PC-3 (cell line): Measurements from ENCODE around the gene RPL6. TPM values are rescaled to one million over a fixed set of nuclear protein-coding genes. Genes with fewer than 3 reads are reported as not detected.
"Not testable (repeated sequence)": the region's sequence is repeated elsewhere in the genome, so short reads cannot be mapped to it uniquely, and the experiment has no call there.

Experiments
- ATAC-seq: fragments of 200-7000 bp; cut with Tn5 transposase; 2 replicates; pipeline ENCODE4 v1.9.1; 2020; ENCODE audit warnings: mild to moderate bottlenecking, moderate library complexity
- BruUV-seq: library from RNA; stranded (reverse); fragments of 400-500 nt; replicated peaks from 2 replicates; lab custom pipeline; 2021; lab: Mats Ljungman, UMichigan
- CTCF ChIA-PET: fragments of 300-600 bp; sonication (Branson Sonifier 250); formaldehyde crosslinking; loops from one replicate; lab custom pipeline; 2022; ENCODE audit warnings: antibody characterized with exemption; lab: Charles Lee
- POLR2A ChIA-PET: fragments of 300-600 bp; sonication (Branson Sonifier 250); formaldehyde crosslinking; loops from one replicate; lab custom pipeline; 2022; ENCODE audit warnings: antibody characterized with exemption; ENCODE audit not compliant: unreplicated experiment; lab: Charles Lee
- DNase-seq: peaks from one replicate; pipeline ENCODE4 v3.0.0-alpha.2; 2015
- H2AFZ ChIP-seq: fragments of 300-600 bp; sonication (generic); 2 replicates; pipeline ENCODE4 v1.6.0; 2016; ENCODE audit warnings: antibody characterized with exemption, low read length
- H3F3A ChIP-seq: fragments of 300-600 bp; sonication (generic); one replicate; pipeline ENCODE4 v1.6.0; 2017; ENCODE audit warnings: antibody characterized with exemption, low read length, control low read depth, mild to moderate bottlenecking; ENCODE audit not compliant: unreplicated experiment
- H3K27ac ChIP-seq: fragments of 300-600 bp; sonication (generic); 2 replicates; pipeline ENCODE4 v1.5.1; 2016; ENCODE audit warnings: mild to moderate bottlenecking, low read length
- H3K27me3 ChIP-seq: fragments of 300-600 bp; sonication (generic); 2 replicates; pipeline ENCODE4 v1.6.1; 2016; ENCODE audit warnings: low read length, mixed read lengths
- H3K36me3 ChIP-seq: fragments of 300-600 bp; sonication (generic); 2 replicates; pipeline ENCODE4 v1.6.1; 2016; ENCODE audit warnings: low read depth, mixed run types, low read length, mixed read lengths
- H3K4me1 ChIP-seq: fragments of 300-600 bp; sonication (generic); 2 replicates; pipeline ENCODE4 v1.5.1; 2016; ENCODE audit warnings: low read length; ENCODE audit not compliant: insufficient read depth
- H3K4me2 ChIP-seq: fragments of 300-600 bp; sonication (generic); 2 replicates; pipeline ENCODE4 v1.6.0; 2016; ENCODE audit warnings: low read length
- H3K4me3 ChIP-seq: fragments of 300-600 bp; sonication (generic); 2 replicates; pipeline ENCODE4 v1.5.1; 2016; ENCODE audit warnings: mild to moderate bottlenecking, low read length, mixed read lengths
- H3K79me2 ChIP-seq: fragments of 300-600 bp; sonication (generic); 2 replicates; pipeline ENCODE4 v1.6.1; 2017; ENCODE audit warnings: low read length, mixed read lengths
- H3K9ac ChIP-seq: fragments of 300-600 bp; sonication (generic); 2 replicates; pipeline ENCODE4 v1.6.0; 2016; ENCODE audit warnings: mild to moderate bottlenecking, low read length
- H3K9me2 ChIP-seq: fragments of 300-600 bp; sonication (generic); replicated peaks from 2 replicates; pipeline ENCODE4 v1.6.1; 2016; ENCODE audit warnings: mixed run types, low read length, mixed read lengths
- H3K9me3 ChIP-seq: fragments of 300-600 bp; sonication (generic); 2 replicates; pipeline ENCODE4 v1.6.1; 2016; ENCODE audit warnings: low read length, mixed read lengths
- H4K20me1 ChIP-seq: fragments of 300-600 bp; sonication (generic); 2 replicates; pipeline ENCODE4 v1.6.1; 2016; ENCODE audit warnings: low read length, mixed read lengths
- CTCF ChIP-seq: fragments of 300-600 bp; sonication (generic); conservative IDR thresholded peaks from 2 replicates; pipeline ENCODE4 v1.5.1; 2017; ENCODE audit warnings: antibody characterized with exemption, low read depth, mild to moderate bottlenecking, low read length
- EZH2 ChIP-seq: fragments of 300-600 bp; sonication (generic); IDR thresholded peaks from one replicate; pipeline ENCODE4 v1.6.1; 2017; ENCODE audit warnings: antibody characterized with exemption, mild to moderate bottlenecking, low read length; ENCODE audit not compliant: unreplicated experiment
- EZH2phosphoT487 ChIP-seq: fragments of 300-600 bp; sonication (generic); IDR thresholded peaks from 2 replicates; pipeline ENCODE4 v1.6.1; 2018; ENCODE audit warnings: mild to moderate bottlenecking, antibody characterized with exemption, low read length, borderline replicate concordance
- intact Hi-C: fragments of 100-400 bp; cut with micrococcal nuclease; formaldehyde crosslinking; loops from 2 replicates; pipeline ENCODE4 v1.9.0; 2023
- total RNA-seq: library from RNA; depleted of rRNA; stranded (reverse); fragments of >200 nt; gene quantifications from 2 replicates; pipeline ENCODE4 v1.2.3, GENCODE V29; 2014

The RPL6 gene
- total RNA-seq, 1 experiment from 2014 or later: 1,509 TPM

GRCh38 chr12:112450725-112451124, 41.3 kb upstream of the RPL6 start:
- H4K20me1 ChIP-seq: no peaks in the 10 kb centered on the region
- H3K9ac ChIP-seq: no peak overlapping the region
- BruUV-seq: no TSS peak
- H3K27ac ChIP-seq: no peak overlapping the region
- H3K36me3 ChIP-seq: peaks cover 46% of the 10 kb centered on the region
- H3F3A ChIP-seq: no peaks in the 10 kb centered on the region
- ATAC-seq (no peak), DNase-seq (no peak)
- no peak overlapping the region for H3K4me3 ChIP-seq
- no peaks in the 10 kb centered on the region for H3K4me1 ChIP-seq
- no peaks in the 10 kb centered on the region for H3K9me3 ChIP-seq
- no peaks in the 10 kb centered on the region for H3K79me2 ChIP-seq
- H3K27me3 ChIP-seq: no peaks in the 10 kb centered on the region
- POLR2A ChIA-PET: no interaction called here
- H2AFZ ChIP-seq: no peak overlapping the region
- no peak for TF ChIP-seq CTCF
- TF ChIP-seq EZH2phosphoT487: no peak
- no peak for TF ChIP-seq EZH2
- no peak overlapping the region for H3K4me2 ChIP-seq
- intact Hi-C loops: no loop called here
- no peaks in the 10 kb centered on the region for H3K9me2 ChIP-seq
- CTCF ChIA-PET: no interaction called here

GRCh38 chr12:112448165-112448564, 38.8 kb upstream of the RPL6 start:
- intact Hi-C loops, POLR2A ChIA-PET: not testable (repeated sequence)

GRCh38 chr12:112447106-112447505, 37.7 kb upstream of the RPL6 start:
- Histone ChIP-seq H3K27ac (no peak overlapping the region), H3K4me1 (no peaks in the 10 kb centered on the region), H2AFZ (no peak overlapping the region), H3K4me3 (no peak overlapping the region), H3K4me2 (no peak overlapping the region), H3K9me2 (no peaks in the 10 kb centered on the region), H3K9ac (no peak overlapping the region), H3K9me3 (no peaks in the 10 kb centered on the region), H3K27me3 (no peaks in the 10 kb centered on the region), H3K79me2 (peaks cover 20% of the 10 kb centered on the region), H4K20me1 (no peaks in the 10 kb centered on the region), H3K36me3 (peaks cover 39% of the 10 kb centered on the region), H3F3A (no peaks in the 10 kb centered on the region)
- DNase-seq (no peak), ATAC-seq (no peak)
- BruUV-seq: no TSS peak
- intact Hi-C loops: no loop called here
- POLR2A ChIA-PET: interaction anchor here (0.6 kb wide), 1 partner anchor 1409 kb away, joined by 3 read pairs; no protein-coding TSS in a partner anchor
- CTCF ChIA-PET: no interaction called here
- TF ChIP-seq EZH2phosphoT487: no peak
- no peak for TF ChIP-seq CTCF
- TF ChIP-seq EZH2: no peak

More at GRCh38 chr12:112448165-112448564, 38.8 kb upstream of the RPL6 start:
- H3F3A ChIP-seq, H4K20me1 ChIP-seq, H3K9me3 ChIP-seq, H3K27ac ChIP-seq, DNase-seq, H3K4me1 ChIP-seq, H3K27me3 ChIP-seq, CTCF ChIA-PET, BruUV-seq, H2AFZ ChIP-seq, ATAC-seq, H3K4me2 ChIP-seq, H3K4me3 ChIP-seq, H3K9me2 ChIP-seq, H3K9ac ChIP-seq: not testable (repeated sequence)
- H3K36me3 ChIP-seq: peaks cover 35% of the 10 kb centered on the region
- peaks cover 12% of the 10 kb centered on the region for H3K79me2 ChIP-seq
